HEK293 (cell line): ENCODE results near the gene MYO1G.
A peak's percentile ranks its signal among the peaks of the same experiment; 100 is the strongest.

ENCODE experiments used
- CTCF ChIA-PET: fragments of 350-600 bp; formaldehyde crosslinking; extraction: SDS; loops from one replicate; lab custom pipeline; 2021; ENCODE audit warnings: antibody characterized with exemption; lab: Yijun Ruan, JAX
- POLR2A ChIA-PET: fragments of 300-600 bp; formaldehyde crosslinking; extraction: SDS; loops from one replicate; lab custom pipeline; 2020; ENCODE audit warnings: antibody characterized with exemption, inconsistent platforms; lab: Yijun Ruan, JAX
- H3K27ac ChIP-seq: fragments of 200-500 bp; sonication (Bioruptor generic); 2 replicates; pipeline ENCODE4 v1.5.1; 2014; ENCODE audit warnings: low read depth, low read length, control low read depth, inconsistent platforms; ENCODE audit errors: extremely low read depth
- H3K36me3 ChIP-seq, 2 experiments: fragments of 200-500 bp in 1 of 2; sonication (Bioruptor generic) in 1 of 2; 1 replicate in 1 of 2; 2 replicates in 1 of 2; pipeline ENCODE4 v1.5.1; 2014 to 2017; ENCODE audit warnings: inconsistent platforms in 2 of 2, low read length in 2 of 2; ENCODE audit not compliant: control insufficient read depth in 2 of 2, insufficient read depth in 1 of 2
- H3K4me1 ChIP-seq: fragments of 200-500 bp; sonication (Bioruptor generic); 2 replicates; pipeline ENCODE4 v1.5.1; 2014; ENCODE audit warnings: mild to moderate bottlenecking, low read length, inconsistent platforms; ENCODE audit not compliant: control insufficient read depth, insufficient read depth
- H3K4me3 ChIP-seq: 2 replicates; pipeline ENCODE4 v1.5.1; 2011; ENCODE audit warnings: low read depth, mild to moderate bottlenecking, control low read depth, low read length, moderate library complexity
- H3K9me3 ChIP-seq: fragments of 200-500 bp; sonication (Bioruptor generic); 2 replicates; pipeline ENCODE4 v1.5.1; 2014; ENCODE audit warnings: low read depth, low read length, inconsistent platforms; ENCODE audit not compliant: control insufficient read depth, insufficient read depth
- HOXC10 ChIP-seq: sonication (generic); formaldehyde crosslinking; IDR thresholded peaks from 2 replicates; pipeline ENCODE4 v1.8.1; 2023; ENCODE audit warnings: mild to moderate bottlenecking, missing genetic modification reagents
- KLF10 ChIP-seq: fragments of 450-650 bp; IDR thresholded peaks from 2 replicates; pipeline ENCODE4 v1.5.1; 2018; ENCODE audit warnings: missing biosample characterization, mild to moderate bottlenecking, missing genetic modification characterization
- PRDM1 ChIP-seq: fragments of 450-650 bp; formaldehyde crosslinking; IDR thresholded peaks from 2 replicates; pipeline ENCODE4; 2016; ENCODE audit warnings: missing biosample characterization, missing genetic modification characterization
- PRDM6 ChIP-seq: fragments of 450-650 bp; formaldehyde crosslinking; IDR thresholded peaks from 2 replicates; pipeline ENCODE4 v1.5.1; 2017; ENCODE audit warnings: missing biosample characterization, missing genetic modification characterization
- SCRT1 ChIP-seq: fragments of 450-650 bp; formaldehyde crosslinking; IDR thresholded peaks from 2 replicates; pipeline ENCODE4 v1.5.1; 2016; ENCODE audit warnings: missing biosample characterization, missing genetic modification characterization, borderline replicate concordance
- WT1 ChIP-seq: fragments of 450-650 bp; formaldehyde crosslinking; IDR thresholded peaks from 2 replicates; pipeline ENCODE4 v1.5.1; 2016; ENCODE audit warnings: missing biosample characterization, missing genetic modification characterization
- ZFP3 ChIP-seq: fragments of 450-650 bp; formaldehyde crosslinking; IDR thresholded peaks from 2 replicates; pipeline ENCODE4 v1.5.1; 2016; ENCODE audit warnings: low read depth, missing biosample characterization, missing genetic modification characterization
- ZFP37 ChIP-seq: fragments of 450-650 bp; formaldehyde crosslinking; IDR thresholded peaks from 2 replicates; pipeline ENCODE4 v1.5.1; 2016; ENCODE audit warnings: missing biosample characterization, missing genetic modification characterization
- ZNF10 ChIP-seq: fragments of 450-650 bp; formaldehyde crosslinking; IDR thresholded peaks from 2 replicates; pipeline ENCODE4 v1.5.1; 2017; ENCODE audit warnings: missing biosample characterization, missing genetic modification characterization
- ZNF18 ChIP-seq: fragments of 450-650 bp; formaldehyde crosslinking; IDR thresholded peaks from 2 replicates; pipeline ENCODE4 v1.5.1; 2016; ENCODE audit warnings: missing biosample characterization, missing genetic modification characterization
- ZNF239 ChIP-seq: fragments of 450-650 bp; formaldehyde crosslinking; IDR thresholded peaks from 2 replicates; pipeline ENCODE4 v1.5.1; 2016; ENCODE audit warnings: missing biosample characterization, missing genetic modification characterization
- ZNF311 ChIP-seq: fragments of 450-650 bp; formaldehyde crosslinking; IDR thresholded peaks from 2 replicates; pipeline ENCODE4 v1.5.1; 2017; ENCODE audit warnings: missing biosample characterization, missing genetic modification characterization, borderline replicate concordance
- ZNF391 ChIP-seq: fragments of 450-650 bp; formaldehyde crosslinking; IDR thresholded peaks from 2 replicates; pipeline ENCODE4 v1.5.1; 2016; ENCODE audit warnings: low read depth, missing biosample characterization, missing genetic modification characterization, borderline replicate concordance
- ZNF423 ChIP-seq: fragments of 450-650 bp; formaldehyde crosslinking; IDR thresholded peaks from 2 replicates; pipeline ENCODE4 v1.5.1; 2016; ENCODE audit warnings: missing biosample characterization, missing genetic modification characterization
- ZNF514 ChIP-seq: fragments of 450-650 bp; formaldehyde crosslinking; IDR thresholded peaks from 2 replicates; pipeline ENCODE4 v1.5.1; 2016; ENCODE audit warnings: missing biosample characterization, missing genetic modification characterization
- ZNF529 ChIP-seq: fragments of 450-650 bp; formaldehyde crosslinking; IDR thresholded peaks from 2 replicates; pipeline ENCODE4 v1.5.1; 2017; ENCODE audit warnings: missing genetic modification characterization, missing biosample characterization; ENCODE audit not compliant: insufficient replicate concordance
- ZNF555 ChIP-seq: fragments of 450-650 bp; formaldehyde crosslinking; conservative IDR thresholded peaks from 2 replicates; pipeline ENCODE4 v1.5.1; 2017; ENCODE audit warnings: missing biosample characterization, mild to moderate bottlenecking, missing genetic modification characterization, inconsistent platforms
- ZNF585B ChIP-seq: fragments of 450-650 bp; formaldehyde crosslinking; IDR thresholded peaks from 2 replicates; pipeline ENCODE4 v1.5.1; 2016; ENCODE audit warnings: missing biosample characterization, missing genetic modification characterization
- ZNF654 ChIP-seq: fragments of 450-650 bp; formaldehyde crosslinking; IDR thresholded peaks from 2 replicates; pipeline ENCODE4 v1.5.1; 2016; ENCODE audit warnings: low read depth, missing biosample characterization, missing genetic modification characterization
- ZNF670 ChIP-seq: fragments of 450-650 bp; formaldehyde crosslinking; IDR thresholded peaks from 2 replicates; pipeline ENCODE4 v1.5.1; 2016; ENCODE audit warnings: missing biosample characterization, missing genetic modification characterization, low read depth
- ZNF837 ChIP-seq: fragments of 450-650 bp; formaldehyde crosslinking; IDR thresholded peaks from 2 replicates; pipeline ENCODE4 v1.5.1; 2016; ENCODE audit warnings: missing biosample characterization, missing genetic modification characterization
- ZSCAN16 ChIP-seq: fragments of 450-650 bp; formaldehyde crosslinking; IDR thresholded peaks from 2 replicates; pipeline ENCODE4 v1.5.1; 2016; ENCODE audit warnings: missing biosample characterization, missing genetic modification characterization
- ZSCAN5A ChIP-seq: fragments of 450-650 bp; formaldehyde crosslinking; IDR thresholded peaks from 2 replicates; pipeline ENCODE4 v1.5.1; 2016; ENCODE audit warnings: missing biosample characterization, missing genetic modification characterization
- TF ChIP-seq, protein P1 (sequence below): fragments of 450-650 bp; formaldehyde crosslinking; IDR thresholded peaks from 2 replicates; pipeline ENCODE4 v1.5.1; 2016; ENCODE audit warnings: missing biosample characterization, missing genetic modification characterization
- TF ChIP-seq, protein P2 (sequence below): fragments of 450-650 bp; formaldehyde crosslinking; IDR thresholded peaks from 2 replicates; pipeline ENCODE4 v1.5.1; 2016; ENCODE audit warnings: missing biosample characterization, missing genetic modification characterization

MYO1G gene

GRCh38 chr7:44930921-44931320, 47.9 kb downstream of the MYO1G start:
- POLR2A ChIA-PET = no interaction called here

DNA sequence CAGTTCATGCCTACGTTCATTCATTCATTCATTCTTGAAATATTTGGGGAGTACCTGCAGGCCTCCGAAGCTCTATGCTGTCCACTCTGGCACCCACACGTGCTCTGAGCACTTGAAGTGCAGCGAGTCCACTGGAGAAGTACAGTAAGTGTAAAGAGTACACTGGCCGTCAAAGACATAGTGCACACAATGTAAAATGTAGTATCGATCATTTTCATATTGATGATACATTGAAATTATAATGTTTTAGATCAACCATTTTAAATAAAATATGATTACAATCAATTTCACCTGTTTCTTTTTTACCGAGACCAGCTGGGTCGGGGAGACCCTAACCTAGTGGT, 56.5 kb downstream of the MYO1G start:
- H3K4me1 ChIP-seq = no peaks in the 10 kb centered on the region
- no peak overlapping the region for H3K27ac ChIP-seq
- H3K4me3 ChIP-seq = no peak overlapping the region
- no peaks in the 10 kb centered on the region for H3K36me3 ChIP-seq
- POLR2A ChIA-PET = no interaction called here
- no peak for TF ChIP-seq ZNF555 (tag by site-specific recombination)
- TF ChIP-seq HOXC10 (CRISPR knock-in tag) = no peak
- TF ChIP-seq ZNF18 = 0 out of 2 replicates have a peak, but pooled peaks have one; percentile 2
- CTCF ChIA-PET = interaction anchor here (0.6 to 1.7 kb wide), 21 partner anchors 10 to 397 kb away, joined by 3 to 10 read pairs (median 3); partner anchors contain the start of genes PURB and ZMIZ2
- H3K9me3 ChIP-seq = no peaks in the 10 kb centered on the region

More at GRCh38 chr7:44930921-44931320, 47.9 kb downstream of the MYO1G start:
- Histone ChIP-seq H3K9me3 (no peaks in the 10 kb centered on the region), H3K4me1 (no peaks in the 10 kb centered on the region), H3K4me3 (no peak overlapping the region), H3K27ac (no peak overlapping the region), H3K36me3 (no peaks in the 10 kb centered on the region)
- TF ChIP-seq ZSCAN16 (tag by site-specific recombination) (no peak), ZNF10 (tag by site-specific recombination) (no peak), ZNF239 (tag by site-specific recombination) (no peak), ZSCAN5A (tag by site-specific recombination) (no peak), ZFP37 (no peak), ZNF391 (tag by site-specific recombination) (no peak), PRDM6 (tag by site-specific recombination) (no peak), ZNF423 (tag by site-specific recombination) (no peak), ZNF311 (tag by site-specific recombination) (no peak), PRDM1 (no peak), ZNF670 (tag by site-specific recombination) (no peak)
- CTCF ChIA-PET = no interaction called here

DNA sequence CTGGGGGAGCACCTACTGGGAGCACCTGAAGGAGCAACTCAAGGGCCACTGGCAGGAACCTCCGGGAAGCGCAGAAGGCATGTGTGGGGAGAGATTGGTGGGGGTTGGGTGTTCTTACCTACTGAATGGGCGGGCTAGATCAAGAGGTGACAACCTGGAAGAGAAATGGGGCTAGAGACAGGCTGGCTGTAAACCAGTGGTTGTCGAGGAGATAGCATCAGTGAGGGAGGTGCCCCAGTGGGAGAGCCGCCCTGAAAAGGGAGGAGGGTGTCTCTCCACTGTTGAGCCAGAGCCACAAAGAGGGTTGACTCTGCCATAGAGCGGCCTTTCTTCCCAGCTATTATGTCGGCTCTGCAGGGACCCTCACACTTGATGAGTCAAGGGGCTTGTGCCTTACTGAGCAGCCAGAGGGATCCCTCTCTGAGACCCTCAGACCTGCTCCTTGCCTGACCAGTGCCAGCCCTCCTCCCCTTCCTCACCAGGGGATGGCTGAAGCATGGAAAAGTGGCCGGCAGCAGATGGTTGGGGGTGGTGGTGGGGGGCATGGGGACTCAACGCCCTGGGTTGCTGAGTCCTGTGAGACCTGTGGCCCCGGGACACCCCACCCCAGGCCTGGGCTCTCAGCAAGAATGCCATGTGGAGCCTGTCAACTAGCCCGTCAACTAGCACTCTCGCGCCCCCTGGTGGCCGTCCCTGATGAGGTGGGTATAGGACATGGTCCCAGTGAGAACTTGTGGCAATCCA, 57.0 kb downstream of the MYO1G start:
- Histone ChIP-seq H3K27ac (no peak overlapping the region), H3K36me3 (no peaks in the 10 kb centered on the region), H3K9me3 (no peaks in the 10 kb centered on the region), H3K4me1 (no peaks in the 10 kb centered on the region), H3K4me3 (no peak overlapping the region)
- CTCF ChIA-PET = interaction anchor here (0.6 to 1.7 kb wide), 16 partner anchors 9 to 335 kb away, joined by 3 to 10 read pairs (median 4); partner anchors contain the start of gene PURB
- POLR2A ChIA-PET = no interaction called here
- TF ChIP-seq ZNF654 (tag by site-specific recombination) (peak; percentile 54), KLF10 (tag by site-specific recombination) (no peak), ZNF837 (tag by site-specific recombination) (no peak), SCRT1 (tag by site-specific recombination) (no peak), ZNF10 (tag by site-specific recombination) (0 out of 2 replicates have a peak, but pooled peaks have one; percentile 24), WT1 (tag by site-specific recombination) (no peak), ZNF529 (no peak), ZNF514 (tag by site-specific recombination) (no peak), ZNF585B (tag by site-specific recombination) (no peak), ZFP3 (tag by site-specific recombination) (no peak)
- TF ChIP-seq, protein P1, sequence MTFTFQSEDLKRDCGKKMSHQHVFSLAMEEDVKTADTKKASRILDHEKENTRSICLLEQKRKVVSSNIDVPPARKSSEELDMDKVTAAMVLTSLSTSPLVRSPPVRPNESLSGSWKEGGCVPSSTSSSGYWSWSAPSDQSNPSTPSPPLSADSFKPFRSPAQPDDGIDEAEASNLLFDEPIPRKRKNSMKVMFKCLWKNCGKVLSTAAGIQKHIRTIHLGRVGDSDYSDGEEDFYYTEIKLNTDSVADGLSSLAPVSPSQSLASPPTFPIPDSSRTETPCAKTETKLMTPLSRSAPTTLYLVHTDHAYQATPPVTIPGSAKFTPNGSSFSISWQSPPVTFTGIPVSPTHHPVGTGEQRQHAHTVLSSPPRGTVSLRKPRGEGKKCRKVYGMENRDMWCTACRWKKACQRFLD (tag by site-specific recombination) = no peak
- TF ChIP-seq, protein P2, sequence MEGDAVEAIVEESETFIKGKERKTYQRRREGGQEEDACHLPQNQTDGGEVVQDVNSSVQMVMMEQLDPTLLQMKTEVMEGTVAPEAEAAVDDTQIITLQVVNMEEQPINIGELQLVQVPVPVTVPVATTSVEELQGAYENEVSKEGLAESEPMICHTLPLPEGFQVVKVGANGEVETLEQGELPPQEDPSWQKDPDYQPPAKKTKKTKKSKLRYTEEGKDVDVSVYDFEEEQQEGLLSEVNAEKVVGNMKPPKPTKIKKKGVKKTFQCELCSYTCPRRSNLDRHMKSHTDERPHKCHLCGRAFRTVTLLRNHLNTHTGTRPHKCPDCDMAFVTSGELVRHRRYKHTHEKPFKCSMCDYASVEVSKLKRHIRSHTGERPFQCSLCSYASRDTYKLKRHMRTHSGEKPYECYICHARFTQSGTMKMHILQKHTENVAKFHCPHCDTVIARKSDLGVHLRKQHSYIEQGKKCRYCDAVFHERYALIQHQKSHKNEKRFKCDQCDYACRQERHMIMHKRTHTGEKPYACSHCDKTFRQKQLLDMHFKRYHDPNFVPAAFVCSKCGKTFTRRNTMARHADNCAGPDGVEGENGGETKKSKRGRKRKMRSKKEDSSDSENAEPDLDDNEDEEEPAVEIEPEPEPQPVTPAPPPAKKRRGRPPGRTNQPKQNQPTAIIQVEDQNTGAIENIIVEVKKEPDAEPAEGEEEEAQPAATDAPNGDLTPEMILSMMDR = peak; percentile 43
